Effector CD8-positive, alpha-beta T cell (primary cell): ENCODE results near the gene SSPN.

Experiments used
- DNase-seq: peaks from one replicate; lab custom pipeline; 2025; lab: John Stamatoyannopoulos, UW

Gene SSPN

DNA sequence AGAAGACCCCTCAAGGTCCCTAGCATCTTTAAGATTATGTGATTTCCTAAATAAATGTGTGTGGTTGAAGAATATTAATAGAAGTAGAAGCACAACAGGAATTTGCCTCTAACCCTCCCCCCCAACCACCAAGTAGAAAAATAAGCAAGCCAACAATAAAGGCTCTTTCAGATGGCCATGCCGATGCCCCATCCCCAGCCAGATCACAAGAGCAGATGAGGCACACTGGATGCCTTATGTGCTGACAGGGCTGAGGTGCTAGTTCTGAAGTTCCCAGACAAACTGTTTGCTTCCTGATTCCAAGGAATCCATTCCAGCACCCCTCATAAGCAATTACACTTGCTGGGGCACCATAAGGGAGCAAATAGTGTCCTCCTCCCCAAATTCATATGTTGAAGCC is 90.0 kb downstream of the SSPN start:
- no peak for DNase-seq

DNA sequence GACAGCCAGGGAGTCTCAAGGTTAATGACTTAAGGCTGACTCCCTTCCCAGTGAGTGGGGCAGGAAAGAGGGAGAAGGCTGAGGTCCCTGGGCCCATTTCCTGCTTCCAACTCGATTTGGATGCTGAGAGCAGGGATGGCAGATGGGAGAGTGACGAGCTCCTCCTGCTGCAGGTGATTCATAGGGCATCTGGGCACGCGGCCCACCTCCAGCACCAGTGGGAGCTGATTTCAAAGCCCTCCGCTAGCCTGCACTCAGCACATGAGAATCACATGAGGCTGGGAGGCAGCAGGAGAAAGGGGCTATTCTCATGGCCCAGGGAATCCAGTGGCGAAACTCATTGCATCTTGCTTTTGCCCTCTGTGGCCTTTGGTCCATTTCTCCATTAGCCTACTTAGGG is 90.8 kb downstream of the SSPN start:
- no peak for DNase-seq

DNA sequence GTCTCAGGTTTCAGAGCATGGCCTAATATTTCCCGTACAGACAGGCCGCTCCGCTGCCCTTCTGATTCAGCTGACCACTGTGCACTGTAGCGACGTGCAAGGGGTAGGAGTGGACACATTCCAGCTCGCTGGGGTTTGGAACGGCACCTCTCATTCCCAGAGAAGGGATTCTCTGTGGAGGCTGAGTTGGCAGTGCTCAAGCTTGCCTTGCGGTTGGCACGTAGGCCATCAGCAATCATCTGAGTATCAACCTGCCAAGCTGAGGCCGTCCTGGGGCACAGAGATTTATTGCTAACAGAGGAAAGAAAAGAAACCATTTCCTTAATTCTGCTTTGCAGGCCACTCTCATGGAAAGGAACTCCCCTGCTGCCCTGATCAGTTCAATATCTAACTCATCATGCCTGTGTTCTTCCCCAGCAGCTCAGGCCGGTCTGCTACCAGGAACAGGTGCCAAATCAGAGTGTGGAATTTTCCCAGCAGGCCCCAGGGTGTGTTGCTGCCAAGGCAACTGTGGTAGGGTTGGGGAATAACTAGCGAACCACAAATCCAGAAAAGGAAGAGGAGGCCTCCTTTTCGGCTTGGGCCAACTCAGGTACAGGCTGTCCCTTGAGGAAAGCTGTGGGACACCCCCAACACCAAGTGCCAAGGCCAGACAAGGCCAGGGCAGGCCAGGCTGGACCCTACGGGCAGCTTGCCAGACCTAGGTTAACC is 92.5 kb downstream of the SSPN start:
- no peak for DNase-seq

DNA sequence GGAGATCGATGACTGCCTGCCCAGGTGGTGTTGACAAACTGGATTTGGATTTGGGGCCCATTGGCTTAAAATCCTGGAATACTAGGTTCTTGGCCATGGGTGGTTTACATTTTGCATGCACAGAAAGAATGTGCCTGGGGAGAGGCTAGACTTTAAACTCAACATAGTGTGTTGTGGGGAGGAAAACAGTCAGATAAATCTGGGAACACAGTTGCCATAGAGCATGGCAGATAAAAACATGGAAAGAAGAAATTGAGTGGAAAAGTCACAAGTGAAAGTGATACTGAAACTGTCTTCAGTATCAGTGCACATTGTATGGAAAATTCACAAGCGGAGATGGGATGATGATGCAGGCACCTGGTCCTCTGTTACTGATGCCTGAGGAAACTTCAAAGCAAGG is 95.2 kb downstream of the SSPN start:
- no peak for DNase-seq

DNA sequence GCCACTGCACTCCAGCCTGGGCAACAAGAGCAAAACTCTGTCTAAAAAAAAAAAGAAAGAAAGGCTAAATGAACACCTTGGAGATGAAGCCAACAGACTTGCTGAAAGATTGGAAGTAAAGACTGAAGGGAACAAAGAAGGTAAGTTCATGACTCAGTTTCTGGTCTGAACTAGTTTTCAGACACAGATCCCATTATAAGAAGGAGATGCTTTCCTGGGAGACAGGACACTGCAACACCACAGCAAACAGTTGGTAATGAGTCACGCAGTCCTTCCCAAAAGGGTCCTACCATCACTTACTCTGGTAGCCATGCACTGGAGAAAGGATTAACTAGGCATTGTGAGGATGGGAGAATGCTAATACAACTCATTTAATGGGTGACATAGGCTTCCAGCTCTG is 97.2 kb downstream of the SSPN start:
- DNase-seq: no peak

DNA sequence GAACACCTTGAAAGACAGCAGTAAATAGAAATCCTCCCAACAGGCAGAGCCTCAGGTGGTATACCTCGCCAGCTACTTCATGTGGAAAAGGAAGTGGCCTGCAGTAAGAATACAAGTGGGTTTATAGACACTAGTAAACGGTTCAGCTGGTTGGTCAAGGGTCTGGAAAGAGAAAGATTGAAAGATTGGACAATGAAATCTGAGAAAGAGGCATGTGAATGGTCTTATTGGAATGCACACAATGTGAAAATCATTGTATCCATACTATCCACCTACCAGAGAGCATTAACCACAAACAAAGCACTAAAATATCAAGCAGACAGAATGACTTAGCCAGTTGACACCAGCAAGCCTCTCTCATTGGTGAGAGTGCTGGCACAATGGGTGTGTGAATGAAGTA is 98.2 kb downstream of the SSPN start:
- no peak for DNase-seq

DNA sequence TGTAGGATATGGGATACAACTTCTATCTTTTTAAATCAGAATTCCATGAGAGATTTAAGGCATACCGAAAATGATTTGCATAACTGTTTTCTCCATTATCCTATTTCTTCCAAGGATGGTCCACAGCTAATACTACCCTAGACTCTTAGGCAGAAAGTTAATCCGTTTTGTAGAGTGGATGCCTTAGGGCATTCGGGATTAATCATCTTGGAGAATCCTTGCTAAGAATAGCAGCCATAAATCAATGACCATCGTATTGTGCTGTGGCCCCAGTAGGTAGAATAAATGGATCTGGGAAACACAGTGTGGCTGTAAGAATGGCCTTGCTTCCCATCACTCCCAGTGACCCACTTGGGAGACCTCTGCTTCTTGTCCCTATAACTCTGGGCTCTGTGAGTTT is 99.6 kb downstream of the SSPN start:
- DNase-seq: no peak

DNA sequence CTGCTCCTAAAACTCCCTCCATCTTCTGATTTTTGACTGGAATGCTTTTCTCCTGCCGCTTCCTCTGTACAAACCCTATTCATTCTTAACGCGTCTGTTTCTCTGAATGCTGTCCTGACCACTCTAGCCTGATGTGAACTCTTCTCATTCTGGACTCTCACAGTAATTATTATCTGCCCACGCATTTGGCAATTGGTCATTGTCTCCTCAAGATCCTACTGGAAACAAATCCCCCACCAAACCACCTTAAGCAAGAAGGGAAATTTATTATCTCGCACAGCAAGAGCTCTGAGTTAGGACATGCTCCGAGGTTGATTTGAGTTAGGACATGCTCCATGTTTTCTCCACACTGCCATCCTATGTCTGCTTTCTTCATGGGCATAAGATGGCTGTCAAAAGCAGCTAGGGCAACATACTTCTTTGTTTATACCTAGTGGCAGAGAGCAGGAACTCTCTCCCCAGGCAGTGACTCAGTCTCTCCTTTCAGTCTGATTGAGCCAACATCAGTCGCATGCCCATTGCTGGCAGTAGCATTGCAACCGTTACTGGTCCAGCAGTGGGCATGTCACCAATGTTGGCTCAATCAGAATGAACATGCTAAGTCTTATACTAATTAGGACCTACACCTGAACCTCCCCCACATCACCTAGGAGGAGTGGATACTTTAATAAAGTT is 102.2 kb downstream of the SSPN start:
- no peak for DNase-seq

DNA sequence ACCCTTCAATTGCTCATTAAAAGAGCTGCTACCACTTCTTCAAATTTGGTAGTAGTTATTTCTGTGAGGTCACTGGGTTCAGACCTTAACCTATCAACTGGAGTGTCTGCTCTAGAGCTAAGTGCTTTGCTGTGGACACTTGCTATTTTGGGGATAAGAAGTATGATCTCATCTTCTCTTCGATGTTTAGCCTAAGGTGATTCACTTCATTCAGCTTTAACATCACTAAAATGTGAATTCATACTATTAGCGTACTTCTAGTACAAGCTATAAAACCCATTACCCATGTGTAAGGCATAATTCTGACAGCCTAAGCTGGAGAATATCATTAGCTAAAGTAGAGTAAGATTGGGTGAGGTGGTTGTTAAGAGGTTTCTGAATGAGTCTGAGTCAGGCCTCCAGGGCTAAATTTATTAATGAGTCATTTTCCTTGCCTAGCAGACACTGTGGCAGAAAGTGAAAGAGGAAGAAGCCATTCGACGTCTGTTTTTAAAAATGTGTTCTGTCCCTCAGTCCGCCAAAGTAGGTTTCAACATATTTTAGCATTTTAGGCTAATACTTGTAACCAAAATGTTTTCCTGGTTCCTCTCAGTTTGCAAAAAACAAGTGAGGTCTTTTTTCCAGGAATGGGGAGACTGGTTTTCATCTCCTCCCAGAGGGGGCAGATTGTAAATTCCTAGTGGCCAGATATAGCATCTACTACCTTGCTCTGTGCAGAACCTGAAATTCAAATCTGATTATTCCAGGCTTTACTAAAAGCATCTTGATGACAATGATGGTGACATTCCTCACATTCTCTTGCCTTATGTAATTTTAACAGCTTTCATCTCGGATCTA is 103.6 kb downstream of the SSPN start:
- DNase-seq: no peak

DNA sequence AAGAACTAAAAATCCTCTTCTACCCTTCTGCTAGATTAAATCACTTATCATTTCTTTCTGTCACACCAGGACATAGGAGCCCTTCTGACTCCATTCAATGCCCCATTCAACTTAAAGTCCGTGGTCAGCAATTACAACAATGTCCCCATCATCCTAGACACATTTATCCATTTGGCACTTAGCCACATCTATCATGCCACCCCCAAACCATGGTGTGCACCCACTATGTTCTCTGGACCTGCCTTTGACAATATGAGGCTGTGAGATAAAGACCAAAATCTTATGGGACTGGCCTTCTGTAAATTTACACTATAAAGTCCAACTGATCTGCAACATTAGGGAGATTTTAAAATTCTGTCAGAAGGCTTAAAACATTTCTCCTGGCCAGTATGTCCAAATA is 104.4 kb downstream of the SSPN start:
- no peak for DNase-seq
